ENCODE results near the gene RTKN. TPM values are rescaled to one million over a fixed set of nuclear protein-coding genes. Genes with fewer than 3 reads are reported as not detected.

RTKN gene
- total and polyA plus RNA-seq, 2 of the 13 experiments (the other 11 are each of a cell fraction or from before 2014, with no cell fraction given), result 159 to 166 TPM

GRCh38 chr2:74436111-74436805 lies 5.5 kb downstream of the RTKN start (continued):
- TF ChIP-seq, protein P1, sequence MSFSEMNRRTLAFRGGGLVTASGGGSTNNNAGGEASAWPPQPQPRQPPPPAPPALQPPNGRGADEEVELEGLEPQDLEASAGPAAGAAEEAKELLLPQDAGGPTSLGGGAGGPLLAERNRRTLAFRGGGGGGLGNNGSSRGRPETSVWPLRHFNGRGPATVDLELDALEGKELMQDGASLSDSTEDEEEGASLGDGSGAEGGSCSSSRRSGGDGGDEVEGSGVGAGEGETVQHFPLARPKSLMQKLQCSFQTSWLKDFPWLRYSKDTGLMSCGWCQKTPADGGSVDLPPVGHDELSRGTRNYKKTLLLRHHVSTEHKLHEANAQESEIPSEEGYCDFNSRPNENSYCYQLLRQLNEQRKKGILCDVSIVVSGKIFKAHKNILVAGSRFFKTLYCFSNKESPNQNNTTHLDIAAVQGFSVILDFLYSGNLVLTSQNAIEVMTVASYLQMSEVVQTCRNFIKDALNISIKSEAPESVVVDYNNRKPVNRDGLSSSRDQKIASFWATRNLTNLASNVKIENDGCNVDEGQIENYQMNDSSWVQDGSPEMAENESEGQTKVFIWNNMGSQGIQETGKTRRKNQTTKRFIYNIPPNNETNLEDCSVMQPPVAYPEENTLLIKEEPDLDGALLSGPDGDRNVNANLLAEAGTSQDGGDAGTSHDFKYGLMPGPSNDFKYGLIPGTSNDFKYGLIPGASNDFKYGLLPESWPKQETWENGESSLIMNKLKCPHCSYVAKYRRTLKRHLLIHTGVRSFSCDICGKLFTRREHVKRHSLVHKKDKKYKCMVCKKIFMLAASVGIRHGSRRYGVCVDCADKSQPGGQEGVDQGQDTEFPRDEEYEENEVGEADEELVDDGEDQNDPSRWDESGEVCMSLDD (CRISPR knock-in tag; IDR thresholded peaks at IDR 0.05; ENCODE audit: borderline replicate concordance), result no peak
- peak; percentile 50; the same call in 1 of the 2 replicates for TF ChIP-seq ZBTB33 (CRISPR knock-in tag; IDR thresholded peaks at IDR 0.05)
- TF ChIP-seq ZNF468 (CRISPR knock-in tag; IDR thresholded peaks at IDR 0.05), result no peak
- TF ChIP-seq ZNF337 (CRISPR knock-in tag; IDR thresholded peaks at IDR 0.05; ENCODE audit: borderline replicate concordance, low read depth), result no peak
- TF ChIP-seq RELA (CRISPR knock-in tag; IDR thresholded peaks at IDR 0.05), result no peak
- TF ChIP-seq ZNF205 (CRISPR knock-in tag; IDR thresholded peaks at IDR 0.05), result no peak
- peak; percentile 99 for TF ChIP-seq AGO2 (optimal IDR thresholded peaks at IDR 0.05; ENCODE audit: low read depth, low read length)
- TF ChIP-seq FOXK2 (IDR thresholded peaks at IDR 0.05), result no peak
- 0 out of 2 replicates have a peak, but pooled peaks have one; percentile 52 for TF ChIP-seq FOXC1 (CRISPR knock-in tag; IDR thresholded peaks at IDR 0.05; ENCODE audit: borderline replicate concordance)
- TF ChIP-seq, protein P2, sequence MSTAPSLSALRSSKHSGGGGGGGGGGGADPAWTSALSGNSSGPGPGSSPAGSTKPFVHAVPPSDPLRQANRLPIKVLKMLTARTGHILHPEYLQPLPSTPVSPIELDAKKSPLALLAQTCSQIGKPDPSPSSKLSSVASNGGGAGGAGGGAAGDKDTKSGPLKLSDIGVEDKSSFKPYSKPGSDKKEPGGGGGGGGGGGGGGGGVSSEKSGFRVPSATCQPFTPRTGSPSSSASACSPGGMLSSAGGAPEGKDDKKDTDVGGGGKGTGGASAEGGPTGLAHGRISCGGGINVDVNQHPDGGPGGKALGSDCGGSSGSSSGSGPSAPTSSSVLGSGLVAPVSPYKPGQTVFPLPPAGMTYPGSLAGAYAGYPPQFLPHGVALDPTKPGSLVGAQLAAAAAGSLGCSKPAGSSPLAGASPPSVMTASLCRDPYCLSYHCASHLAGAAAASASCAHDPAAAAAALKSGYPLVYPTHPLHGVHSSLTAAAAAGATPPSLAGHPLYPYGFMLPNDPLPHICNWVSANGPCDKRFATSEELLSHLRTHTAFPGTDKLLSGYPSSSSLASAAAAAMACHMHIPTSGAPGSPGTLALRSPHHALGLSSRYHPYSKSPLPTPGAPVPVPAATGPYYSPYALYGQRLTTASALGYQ (CRISPR knock-in tag; IDR thresholded peaks at IDR 0.05), result no peak
- TF ChIP-seq ARNT2 (CRISPR knock-in tag; IDR thresholded peaks at IDR 0.05; ENCODE audit: low read depth), result no peak
- TF ChIP-seq BCL6 (CRISPR knock-in tag; IDR thresholded peaks at IDR 0.05), result no peak
- no peak for TF ChIP-seq ZKSCAN5 (CRISPR knock-in tag; IDR thresholded peaks at IDR 0.05)
- TF ChIP-seq POLR2A (IDR thresholded peaks at IDR 0.05; ENCODE audit: insufficient read depth in 1 of 2, low read depth in 2 of 2, low read length in 2 of 2), result 0 out of 4 replicates have a peak, but pooled peaks of 1 of the 2 experiments have one; percentile 33
- TF ChIP-seq ZNF687 (CRISPR knock-in tag; IDR thresholded peaks at IDR 0.05), result no peak; the same call in 1 of the 2 replicates
